K562 (cell line): ENCODE data around the gene GGACT. TPM values are rescaled to one million over a fixed set of nuclear protein-coding genes. Genes with fewer than 3 reads are reported as not detected.

Experiments used
- ATAC-seq: fragments of 200-7000 bp; cut with Tn5 transposase; 3 replicates; pipeline ENCODE4 v1.9.1; 2020; ENCODE audit warnings: moderate library complexity
- BruUV-seq: library from RNA; stranded (reverse); fragments of 400-500 nt; replicated peaks from 2 replicates; lab custom pipeline; 2021; lab: Mats Ljungman, UMichigan
- CTCF ChIA-PET: fragments of 300-600 bp; formaldehyde crosslinking; extraction: SDS; loops from one replicate; lab custom pipeline; 2021; ENCODE audit warnings: low intra/inter-chr PET ratio; lab: Yijun Ruan, JAX
- POLR2A ChIA-PET: fragments of 300-600, 350-650 bp; sonication (Branson Sonifier 250); formaldehyde crosslinking; extraction: SDS; loops from one replicate; lab custom pipeline; 2021; ENCODE audit warnings: antibody characterized with exemption, inconsistent platforms; lab: Yijun Ruan, JAX
- DNase-seq, 4 experiments: peaks; one replicate each; pipeline versions ENCODE4 v3.0.0 to v3.0.0-alpha.2; 2011 to 2018; ENCODE audit warnings: low spot score in 3 of 4, mixed read lengths in 3 of 4; ENCODE audit errors: extremely low read depth in 1 of 4
- FAIRE-seq: peaks from 2 replicates; lab custom pipeline; 2011; peaks lifted over from hg19 to GRCh38; lab: Jason Lieb, UNC
- H2AFZ ChIP-seq: 2 replicates; pipeline ENCODE4 v1.6.0; 2011; ENCODE audit warnings: low read depth, low read length, control low read depth, inconsistent platforms
- H3K27ac ChIP-seq: fragments of 200-600 bp; 3 replicates; pipeline ENCODE4 v1.8.0; 2011; ENCODE audit warnings: low read depth, mild to moderate bottlenecking, control low read depth, inconsistent platforms, low read length, moderate library complexity, mixed read lengths; ENCODE audit errors: extremely low read depth
- H3K27me3 ChIP-seq, 2 experiments: fragments of 300-600 bp in 1 of 2; 2 replicates in 1 of 2; 3 replicates in 1 of 2; pipeline versions ENCODE4 v1.6.0 to v1.8.0; 2011; ENCODE audit warnings: inconsistent platforms in 2 of 2, low read length in 2 of 2, mild to moderate bottlenecking in 1 of 2, mixed read lengths in 1 of 2, moderate library complexity in 1 of 2; ENCODE audit not compliant: control insufficient read depth in 2 of 2, insufficient read depth in 2 of 2
- H3K36me3 ChIP-seq: fragments of 300-600 bp; 3 replicates; pipeline ENCODE4 v1.8.0; 2011; ENCODE audit warnings: mild to moderate bottlenecking, low read length, inconsistent platforms; ENCODE audit not compliant: control insufficient read depth, insufficient read depth
- H3K4me1 ChIP-seq, 2 experiments: fragments of 200-600 bp in 1 of 2; replicated peaks in 1 of 2; 2 replicates in 1 of 2; 3 replicates in 1 of 2; pipeline versions ENCODE4 v1.5.1 to v1.8.0; 2011; ENCODE audit warnings: inconsistent platforms in 2 of 2, low read length in 2 of 2, mild to moderate bottlenecking in 1 of 2, mixed read lengths in 1 of 2, moderate library complexity in 1 of 2; ENCODE audit not compliant: control insufficient read depth in 2 of 2, insufficient read depth in 2 of 2
- H3K4me2 ChIP-seq: 2 replicates; pipeline ENCODE4 v1.6.1; 2011; ENCODE audit warnings: low read length, control low read depth, inconsistent platforms, mixed read lengths; ENCODE audit not compliant: insufficient read depth
- H3K4me3 ChIP-seq: fragments of 200-600 bp; sonication (generic), shearing (Covaris generic); 2 replicates; pipeline ENCODE4 v1.5.1; 2016; ENCODE audit warnings: control low read depth, inconsistent platforms
- H3K79me2 ChIP-seq: fragments of 200-600 bp; 3 replicates; pipeline ENCODE4 v1.8.0; 2011; ENCODE audit warnings: low read length, inconsistent platforms; ENCODE audit not compliant: control insufficient read depth, insufficient read depth
- H3K9ac ChIP-seq, 2 experiments: 2 replicates each; pipeline versions ENCODE4 v1.6.0 to v1.6.1; 2011; ENCODE audit warnings: low read depth in 2 of 2, low read length in 2 of 2, control low read depth in 1 of 2, inconsistent platforms in 1 of 2, mild to moderate bottlenecking in 1 of 2, mixed read lengths in 1 of 2; ENCODE audit not compliant: insufficient read depth in 1 of 2
- H3K9me1 ChIP-seq: one replicate; pipeline ENCODE4 v1.6.0; 2011; ENCODE audit warnings: inconsistent platforms, mild to moderate bottlenecking, low read length, moderate library complexity; ENCODE audit not compliant: control insufficient read depth, insufficient read depth
- H3K9me3 ChIP-seq: replicated peaks from 2 replicates; pipeline ENCODE4 v1.5.1; 2011; ENCODE audit warnings: low read depth, low read length, inconsistent platforms; ENCODE audit not compliant: control insufficient read depth, insufficient read depth
- H4K20me1 ChIP-seq: replicated peaks from 2 replicates; pipeline ENCODE4 v1.6.1; 2011; ENCODE audit warnings: low read length, inconsistent platforms, mixed read lengths; ENCODE audit not compliant: control insufficient read depth, insufficient read depth
- BRF1 ChIP-seq: IDR thresholded peaks from 3 replicates; pipeline ENCODE4 v1.6.1; 2011; ENCODE audit warnings: borderline replicate concordance, mild to moderate bottlenecking; ENCODE audit not compliant: insufficient read length; ENCODE audit errors: extremely low read depth
- CHCHD3 ChIP-seq: fragments of 250-450 bp; sonication (Bioruptor Pico); IDR thresholded peaks from 2 replicates; pipeline ENCODE4 v2.1.2; 2022; ENCODE audit warnings: mild to moderate bottlenecking
- HNRNPLL ChIP-seq: fragments of 200-400 bp; formaldehyde crosslinking; IDR thresholded peaks from 2 replicates; pipeline ENCODE4 v1.6.1; 2017; ENCODE audit warnings: low read length, low read depth, mild to moderate bottlenecking; ENCODE audit not compliant: poor library complexity, severe bottlenecking
- NR4A1 ChIP-seq, 2 experiments: fragments of 250-450 bp in 1 of 2; fragments of 450-650 bp in 1 of 2; sonication (Bioruptor Pico) in 1 of 2; IDR thresholded peaks; 2 replicates each; pipeline versions ENCODE4 v1.4.0 to v1.6.1; 2016 to 2020; ENCODE audit warnings: mild to moderate bottlenecking in 2 of 2, missing compliant biosample characterization in 1 of 2, missing genetic modification characterization in 1 of 2, moderate library complexity in 1 of 2
- RFX1 ChIP-seq: fragments of 450-650 bp; IDR thresholded peaks from 2 replicates; pipeline ENCODE4 v1.6.1; 2016; ENCODE audit warnings: mild to moderate bottlenecking, moderate library complexity
- TAF9B ChIP-seq: fragments of 450-650 bp; IDR thresholded peaks from 2 replicates; pipeline ENCODE4 v1.6.1; 2018; ENCODE audit warnings: mild to moderate bottlenecking; ENCODE audit not compliant: partially characterized antibody
- TCFL5 ChIP-seq: fragments of 250-450 bp; sonication (Bioruptor Pico); conservative IDR thresholded peaks from 2 replicates; pipeline ENCODE4 v1.6.1; 2021; ENCODE audit warnings: mild to moderate bottlenecking, moderate library complexity, matching md5 sums
- ZBTB1 ChIP-seq: sonication (generic); formaldehyde crosslinking; IDR thresholded peaks from 2 replicates; pipeline ENCODE4 v1.8.1; 2023; ENCODE audit warnings: missing genetic modification reagents, low read depth, mild to moderate bottlenecking, borderline replicate concordance
- ZBTB17 ChIP-seq: fragments of 450-650 bp; formaldehyde crosslinking; IDR thresholded peaks from 2 replicates; pipeline ENCODE4 v1.4.0; 2020; ENCODE audit warnings: mild to moderate bottlenecking
- ZBTB8A ChIP-seq: fragments of 450-650 bp; IDR thresholded peaks from 2 replicates; pipeline ENCODE4 v1.6.1; 2018; ENCODE audit warnings: mild to moderate bottlenecking, moderate library complexity; ENCODE audit not compliant: partially characterized antibody
- ZFX ChIP-seq: sonication (generic); formaldehyde crosslinking; IDR thresholded peaks from 2 replicates; pipeline ENCODE4 v1.8.0; 2022; ENCODE audit warnings: mild to moderate bottlenecking, missing genetic modification reagents, moderate library complexity
- WGBS: fragments of 100-300 bp; shearing (Covaris generic); methylation state at CpG from one replicate; pipeline ENCODE4 v1.1.6; 2016; ENCODE audit warnings: low coverage, mixed read lengths; ENCODE audit not compliant: insufficient coverage; ENCODE audit errors: missing lambda C conversion rate; 5-methylcytosine and 5-hydroxymethylcytosine counted together
- in situ Hi-C: fragments of 300-500 bp; cut with MboI; formaldehyde crosslinking; loops from 4 replicates; pipeline ENCODE4 v1.15.0; 2018; ENCODE audit warnings: inconsistent platforms, mixed read lengths
- intact Hi-C: fragments of 100-400 bp; cut with micrococcal nuclease; formaldehyde crosslinking; loops from 2 replicates; pipeline ENCODE4 v1.14.2; 2022
- polyA plus RNA-seq, 8 experiments: library from polyadenylated mRNA; depleted of rRNA in 4 of 8; stranded (reverse) in 5 of 8; unstranded in 3 of 8; fragments of >200 nt; fragmentation: Nextera tagmentation in 2 of 8; fragmentation: Illumina TruSeq in 1 of 8; extraction: Ambion mirVana in 2 of 8; extraction: Trizol in 1 of 8; gene quantifications; 2 replicates each; pipeline versions ENCODE4 v1.2.1 to v1.2.3, GENCODE V29; 2011 to 2014; ENCODE audit warnings: inconsistent platforms in 1 of 8, missing spikeins in 1 of 8
- total RNA-seq, 7 experiments: library from RNA; depleted of rRNA in 6 of 7; stranded (reverse); fragments of >200 nt in 6 of 7; fragmentation: Illumina TruSeq in 2 of 7; extraction: Trizol in 2 of 7; gene quantifications; 2 replicates each; pipeline versions ENCODE4 v1.2.1 to v1.2.3, GENCODE V29; 2011 to 2021; ENCODE audit warnings: low replicate concordance in 1 of 7
- TF ChIP-seq, protein P1 (sequence below): fragments of 450-650 bp; formaldehyde crosslinking; IDR thresholded peaks from 2 replicates; pipeline ENCODE4 v1.4.0; 2020; ENCODE audit warnings: mild to moderate bottlenecking, moderate library complexity

Gene GGACT
- total and polyA plus RNA-seq, 9 of the 15 experiments (the other 6 are each of a cell fraction or from before 2014, with no cell fraction given), result 0.20 to 3.2 (median 1.7) TPM

DNA sequence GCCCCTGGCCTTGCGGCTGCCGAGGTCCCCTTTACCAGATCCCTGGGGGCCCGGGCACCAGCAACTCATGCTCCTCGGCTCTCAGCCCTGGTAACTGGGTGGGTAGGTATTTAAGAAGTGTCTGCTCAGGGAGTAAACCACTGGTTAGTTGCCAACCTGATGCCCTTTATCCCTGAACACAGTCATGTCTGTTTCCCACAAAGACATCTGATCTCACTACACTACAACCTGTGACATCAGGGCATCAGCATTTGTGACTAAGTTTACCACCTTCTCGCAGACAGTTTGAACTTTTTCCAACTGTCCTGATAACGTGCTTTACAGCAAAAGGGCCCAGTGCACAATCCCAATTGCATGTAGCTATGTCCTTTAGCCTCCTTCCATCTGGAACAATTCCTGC is 22.0 kb downstream of the GGACT start:
- ChIA-PET CTCF (no interaction called here), POLR2A (no interaction called here)
- ATAC-seq (no peak), FAIRE-seq (no peak), DNase-seq (no peak)
- no peaks in the 10 kb centered on the region for H3K4me1 ChIP-seq
- in situ Hi-C loops (loop anchor here (25.0 kb wide), 1 partner anchor 546 kb away; no protein-coding TSS in a partner anchor), intact Hi-C loops (no loop called here)
- H3K27ac ChIP-seq, result no peak overlapping the region
- H3K79me2 ChIP-seq, result no peaks in the 10 kb centered on the region
- no peak for TF ChIP-seq HNRNPLL
- TF ChIP-seq TAF9B, result no peak
- no peak for TF ChIP-seq CHCHD3 (CRISPR knock-in tag)
- no peaks in the 10 kb centered on the region; the same call in 1 of the 2 replicates for H3K9me3 ChIP-seq
- H3K9me1 ChIP-seq, result no peaks in the 10 kb centered on the region
- WGBS, result 5% methylated on average over 2 of the region's 6 CpGs
- BruUV-seq, result no TSS peak
- H3K9ac ChIP-seq, result no peak overlapping the region
- no peaks in the 10 kb centered on the region for H4K20me1 ChIP-seq
- no peak overlapping the region for H3K4me3 ChIP-seq
- no peak overlapping the region for H2AFZ ChIP-seq
- H3K27me3 ChIP-seq, result peaks cover 0 to 30% of the 10 kb centered on the region in 2 experiments; a peak in 2 of 5 replicates
- no peak overlapping the region for H3K4me2 ChIP-seq
- H3K36me3 ChIP-seq, result no peaks in the 10 kb centered on the region

DNA sequence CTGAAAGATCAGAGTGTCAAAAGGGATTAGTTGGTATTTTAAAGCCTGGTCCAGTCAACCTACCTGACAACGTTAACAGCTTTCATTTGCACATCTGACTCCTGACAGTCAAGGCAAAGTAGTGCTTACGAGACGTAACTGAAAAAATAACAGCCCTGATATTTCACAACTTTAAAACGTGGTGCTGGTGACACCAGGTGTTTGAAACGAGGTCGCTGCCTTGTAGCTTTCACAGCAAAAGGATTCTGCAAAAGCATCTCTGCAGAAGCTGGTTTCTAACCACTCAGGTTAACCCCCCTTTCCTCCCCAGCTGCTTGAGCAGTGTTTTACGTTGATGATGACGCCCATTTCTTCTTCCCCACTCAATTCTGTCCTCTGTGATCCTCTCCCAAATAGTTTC is 23.3 kb downstream of the GGACT start:
- no peak for FAIRE-seq
- no peaks in the 10 kb centered on the region for H3K9me1 ChIP-seq
- no peak for DNase-seq
- in situ Hi-C loops (loop anchor here (25.0 kb wide), 1 partner anchor 547 kb away; no protein-coding TSS in a partner anchor), intact Hi-C loops (no loop called here)
- no peaks in the 10 kb centered on the region; the same call in 1 of the 2 replicates for H3K9me3 ChIP-seq
- no peaks in the 10 kb centered on the region for H4K20me1 ChIP-seq
- H2AFZ ChIP-seq, result no peak overlapping the region
- no peaks in the 10 kb centered on the region for H3K79me2 ChIP-seq
- H3K36me3 ChIP-seq, result no peaks in the 10 kb centered on the region
- no peak overlapping the region for H3K9ac ChIP-seq
- H3K4me3 ChIP-seq, result no peak overlapping the region
- no peak overlapping the region for H3K27ac ChIP-seq
- BruUV-seq, result no TSS peak
- ChIA-PET POLR2A (no interaction called here), CTCF (no interaction called here)
- ATAC-seq, result no peak
- H3K4me2 ChIP-seq, result no peak overlapping the region
- H3K4me1 ChIP-seq, result no peaks in the 10 kb centered on the region
- WGBS, result 1% methylated on average over 6 of the region's 8 CpGs
- H3K27me3 ChIP-seq, result peaks cover 3 to 40% of the 10 kb centered on the region in 2 experiments; a peak in 3 of 5 replicates
- no peak for TF ChIP-seq BRF1
- no peak for TF ChIP-seq ZFX (CRISPR knock-in tag)
- TF ChIP-seq RFX1, result no peak
- TF ChIP-seq NR4A1 (CRISPR knock-in tag; IDR thresholded peaks at IDR 0.05), result no peak
- no peak for TF ChIP-seq NR4A1 (tag; IDR thresholded peaks at IDR 0.05)
- TF ChIP-seq ZBTB1 (CRISPR knock-in tag), result no peak
- no peak for TF ChIP-seq TCFL5
- no peak for TF ChIP-seq ZBTB8A
- TF ChIP-seq, protein P1, sequence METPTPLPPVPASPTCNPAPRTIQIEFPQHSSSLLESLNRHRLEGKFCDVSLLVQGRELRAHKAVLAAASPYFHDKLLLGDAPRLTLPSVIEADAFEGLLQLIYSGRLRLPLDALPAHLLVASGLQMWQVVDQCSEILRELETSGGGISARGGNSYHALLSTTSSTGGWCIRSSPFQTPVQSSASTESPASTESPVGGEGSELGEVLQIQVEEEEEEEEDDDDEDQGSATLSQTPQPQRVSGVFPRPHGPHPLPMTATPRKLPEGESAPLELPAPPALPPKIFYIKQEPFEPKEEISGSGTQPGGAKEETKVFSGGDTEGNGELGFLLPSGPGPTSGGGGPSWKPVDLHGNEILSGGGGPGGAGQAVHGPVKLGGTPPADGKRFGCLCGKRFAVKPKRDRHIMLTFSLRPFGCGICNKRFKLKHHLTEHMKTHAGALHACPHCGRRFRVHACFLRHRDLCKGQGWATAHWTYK (CRISPR knock-in tag), result no peak
- TF ChIP-seq ZBTB17 (CRISPR knock-in tag), result no peak
